NCI-H2029 treated with DMSO at 0.1 percent for 48 hours (cell line): Measurements from ENCODE around the gene DLX3.

Experiments used
- DNase-seq: peaks from one replicate; lab custom pipeline; 2025; lab: John Stamatoyannopoulos, UW

Gene DLX3

GRCh38 chr17:49992191-49992932 lies 2.7 kb downstream of the DLX3 start:
- no peak for DNase-seq

- DNase-seq = no peak
These were observed 3.6 kb downstream of the DLX3 start for GRCh38 chr17:49991409-49991808.

GRCh38 chr17:49990921-49991320 lies 4.1 kb downstream of the DLX3 start:
- DNase-seq = no peak

- no peak for DNase-seq
These were observed 4.7 kb downstream of the DLX3 start for GRCh38 chr17:49990331-49990730.

- no peak for DNase-seq
These were observed 5.5 kb downstream of the DLX3 start for GRCh38 chr17:49989518-49989880.

- peak; percentile 22 for DNase-seq
These were observed 7.2 kb downstream of the DLX3 start for GRCh38 chr17:49987681-49988441.

GRCh38 chr17:49987290-49987585 lies 7.8 kb downstream of the DLX3 start:
- DNase-seq = no peak

GRCh38 chr17:49986396-49987289 lies 8.4 kb downstream of the DLX3 start:
- no peak for DNase-seq

GRCh38 chr17:49985310-49985990 lies 9.6 kb downstream of the DLX3 start:
- DNase-seq = no peak

GRCh38 chr17:49984776-49985175 lies 10.2 kb downstream of the DLX3 start:
- no peak for DNase-seq

- no peak for DNase-seq
These were observed 10.7 kb downstream of the DLX3 start for GRCh38 chr17:49984283-49984682.

GRCh38 chr17:49980703-49981197 lies 14.3 kb downstream of the DLX3 start:
- no peak for DNase-seq

- no peak for DNase-seq
These were observed 15.1 kb downstream of the DLX3 start for GRCh38 chr17:49979748-49980479.

GRCh38 chr17:49978501-49978900 lies 16.5 kb downstream of the DLX3 start:
- DNase-seq = no peak

GRCh38 chr17:49977463-49978389 lies 17.3 kb downstream of the DLX3 start:
- no peak for DNase-seq

- no peak for DNase-seq
These were observed 18.2 kb downstream of the DLX3 start for GRCh38 chr17:49976828-49977202.

GRCh38 chr17:49976163-49976827 lies 18.7 kb downstream of the DLX3 start:
- no peak for DNase-seq

- DNase-seq = no peak
These were observed 19.5 kb downstream of the DLX3 start for GRCh38 chr17:49975531-49975930.

- no peak for DNase-seq
These were observed 21.8 kb downstream of the DLX3 start for GRCh38 chr17:49973271-49973615.
